IPS DF 19.7 (cell line): ENCODE data around the gene SMIM29.

ENCODE experiments used
- DNase-seq: peaks from one replicate; pipeline ENCODE4 v3.0.0-alpha.2; 2013; ENCODE audit warnings: low read depth, low spot score

The SMIM29 gene

DNA sequence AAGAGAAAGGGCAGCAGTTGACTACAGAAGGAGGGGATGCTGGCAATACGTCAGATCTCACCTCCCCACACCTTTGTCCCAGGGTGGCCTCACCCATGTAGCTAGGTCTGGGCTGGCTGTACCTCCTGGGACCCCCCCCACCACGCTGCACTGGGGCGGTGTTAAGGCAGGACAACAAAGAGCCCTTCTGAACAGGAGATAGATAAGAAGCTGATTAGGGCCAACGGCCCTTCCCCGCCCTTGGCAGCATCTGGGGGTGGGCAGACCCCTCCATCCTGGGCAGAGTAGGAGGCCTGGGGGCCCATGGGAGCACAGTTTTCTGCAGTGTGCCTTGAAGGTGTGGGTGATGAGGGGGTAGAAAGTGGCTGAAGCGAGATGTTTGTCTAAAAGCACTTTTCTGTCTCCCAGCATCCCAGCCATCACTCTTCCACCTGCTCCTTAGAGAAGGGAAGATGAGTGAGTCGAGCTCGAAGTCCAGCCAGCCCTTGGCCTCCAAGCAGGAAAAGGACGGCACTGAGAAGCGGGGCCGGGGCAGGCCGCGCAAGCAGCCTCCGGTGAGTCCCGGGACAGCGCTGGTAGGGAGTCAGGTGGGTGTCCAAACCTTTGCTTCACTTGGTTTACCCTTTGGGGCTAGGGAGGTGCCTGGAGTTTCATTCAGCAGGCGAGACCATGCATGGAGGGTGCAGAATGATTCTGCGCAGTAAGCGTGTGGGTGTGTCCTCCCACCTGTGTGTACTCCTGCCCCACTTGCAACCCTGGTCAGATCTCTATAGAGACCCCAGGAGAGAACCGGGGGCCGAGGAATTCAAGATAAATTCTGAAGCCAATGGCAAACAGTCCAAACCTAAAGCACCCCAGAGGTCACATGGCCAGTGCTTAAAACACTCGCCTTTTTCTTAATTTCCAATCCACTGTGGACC lies 8.2 kb downstream of the SMIM29 start:
- no peak for DNase-seq

GRCh38 chr6:34239893-34240292 lies 8.9 kb downstream of the SMIM29 start:
- no peak for DNase-seq

GRCh38 chr6:34239500-34239825 lies 9.3 kb downstream of the SMIM29 start:
- DNase-seq, result no peak

GRCh38 chr6:34238585-34239499 lies 10.0 kb downstream of the SMIM29 start:
- no peak for DNase-seq

DNA sequence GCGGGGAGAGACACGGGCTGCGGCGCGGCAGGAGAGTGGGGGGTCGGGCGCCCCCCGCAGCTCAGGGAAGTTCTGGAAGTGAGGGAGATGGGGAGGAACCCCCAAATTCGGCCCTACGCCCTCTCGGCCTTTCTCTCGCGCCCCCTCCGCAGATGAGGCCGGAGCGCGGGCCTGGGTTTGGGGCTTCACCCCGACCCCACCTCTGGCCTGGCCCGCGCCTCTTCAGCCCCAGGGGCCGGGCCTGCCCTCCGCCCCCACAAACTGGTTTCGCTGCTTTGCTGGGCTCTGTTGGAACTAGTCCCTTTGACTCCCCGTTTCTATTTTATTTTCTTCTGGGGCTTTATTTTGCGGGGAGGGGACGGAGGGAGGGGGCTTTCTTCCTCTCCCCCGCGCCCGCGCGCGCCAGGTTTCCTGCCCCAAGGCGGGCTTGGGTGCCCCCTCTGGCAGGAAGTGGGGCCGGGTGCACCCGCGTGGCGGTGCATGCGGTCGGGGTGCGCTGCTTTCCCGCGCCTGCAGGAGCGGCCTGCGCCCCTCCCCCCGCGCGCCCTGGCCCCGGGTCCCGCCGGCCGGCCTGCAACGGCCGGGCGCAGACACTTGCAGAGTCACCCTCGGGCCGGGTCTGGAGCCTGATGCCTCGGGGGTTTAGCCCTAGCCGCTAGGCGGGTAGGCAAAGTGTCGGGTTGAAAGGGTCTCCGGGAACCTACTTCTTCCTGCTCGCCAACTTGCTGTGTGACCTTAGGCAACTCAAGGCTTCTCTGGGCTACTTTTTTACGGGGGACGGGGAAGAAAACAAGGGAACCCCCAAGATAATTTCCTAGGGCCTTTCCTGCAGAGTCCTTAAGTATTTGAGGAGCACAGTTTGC lies 10.9 kb downstream of the SMIM29 start:
- DNase-seq, result no peak

DNA sequence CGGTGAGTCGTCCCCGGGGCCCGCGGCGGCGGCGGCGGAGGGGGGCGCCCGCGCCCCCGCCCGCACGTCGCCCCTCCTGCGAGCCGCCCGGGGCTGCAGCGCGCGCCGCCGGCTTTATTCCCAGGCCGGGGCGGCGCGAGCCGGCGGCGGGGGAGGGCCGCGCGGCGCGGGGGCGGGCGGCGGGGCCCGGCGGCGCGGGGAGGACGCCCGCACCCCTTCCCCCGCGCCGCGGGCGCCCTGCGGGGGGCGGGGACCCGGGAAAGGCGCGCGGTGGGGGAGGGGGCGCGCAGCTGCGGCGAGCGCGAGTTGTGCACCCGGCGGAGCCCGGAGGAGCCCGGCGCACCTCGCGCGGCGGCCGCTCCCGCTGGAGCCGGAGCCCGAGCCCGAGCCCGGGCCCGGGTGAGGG lies 11.5 kb downstream of the SMIM29 start:
- DNase-seq, result no peak

- DNase-seq, result no peak
Observed at GRCh38 chr6:34236443-34237315, 12.1 kb downstream of the SMIM29 start, which contains the start of gene HMGA1. Gene HMGA1 (plus strand): TSS chr6:34236873. CDS start chr6:34240781, 3,908 bp downstream.

DNA sequence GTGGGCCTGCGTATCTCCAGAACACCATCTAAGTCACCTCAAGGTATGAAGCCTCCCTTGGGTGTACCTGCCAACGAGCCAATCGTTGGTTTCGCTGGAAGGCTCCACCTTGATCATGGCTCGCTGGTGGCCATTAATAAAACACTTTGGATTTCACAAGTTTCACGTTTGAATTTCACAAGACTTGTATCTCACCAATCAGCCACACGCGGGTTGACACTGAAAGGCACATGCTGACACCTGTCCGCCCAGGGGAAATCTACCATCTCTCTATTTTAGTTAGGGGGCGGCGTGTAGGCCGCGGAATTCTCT lies 12.7 kb downstream of the SMIM29 start:
- DNase-seq, result no peak

GRCh38 chr6:34235307-34236130 lies 13.3 kb downstream of the SMIM29 start:
- peak; percentile 90 for DNase-seq

DNA sequence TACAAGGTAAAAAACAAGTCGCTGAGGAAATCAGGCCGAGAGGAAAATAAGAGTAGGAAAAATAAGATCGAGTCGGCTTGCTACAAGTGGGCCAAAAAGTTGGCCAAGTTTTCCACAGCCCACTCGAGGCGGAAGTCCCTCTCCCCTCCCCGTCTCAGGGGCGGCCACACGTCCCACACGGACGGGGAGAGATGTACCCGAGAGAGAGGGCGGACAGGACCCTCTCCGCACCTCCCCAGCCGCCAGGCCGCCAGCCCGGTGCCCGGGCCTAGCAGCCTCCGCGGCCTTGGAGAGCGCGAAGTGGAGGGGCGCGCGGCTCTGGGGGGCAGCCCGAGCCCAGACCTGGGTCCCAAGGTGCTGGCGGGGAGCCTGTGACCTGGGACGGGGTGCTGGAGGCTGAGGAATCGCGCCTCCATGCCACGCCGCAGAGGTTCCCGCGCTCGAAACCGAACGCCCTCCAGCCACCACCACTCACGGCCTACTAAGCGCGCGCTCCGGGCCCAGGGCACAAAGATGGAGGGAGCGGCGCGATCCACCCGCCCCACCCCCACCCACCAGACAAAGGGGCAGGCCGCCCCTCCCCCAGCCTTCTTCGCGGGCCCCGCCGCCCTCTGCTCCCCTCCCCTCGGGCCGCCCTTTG lies 14.0 kb downstream of the SMIM29 start:
- no peak for DNase-seq

DNA sequence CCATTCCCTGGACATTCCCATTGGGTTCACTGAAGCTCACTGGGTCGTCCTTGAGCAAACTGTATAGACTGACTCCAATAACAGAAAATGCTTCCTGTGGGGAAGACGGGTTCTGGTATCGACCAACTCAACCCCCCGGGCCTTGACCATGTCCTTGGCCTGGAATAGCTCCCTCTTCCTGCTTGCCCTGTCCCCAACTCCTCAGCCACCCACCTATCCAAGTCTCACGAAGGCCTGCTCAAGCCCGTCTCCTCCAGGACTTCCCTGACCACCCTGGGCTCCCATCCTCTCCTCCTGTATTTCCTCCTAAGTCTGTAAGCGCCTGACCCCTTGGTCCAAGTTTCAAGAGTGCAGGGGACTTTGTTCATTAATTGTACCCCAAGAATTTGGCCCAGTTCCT lies 14.9 kb downstream of the SMIM29 start:
- DNase-seq, result no peak

GRCh38 chr6:34232901-34233300 lies 15.9 kb downstream of the SMIM29 start:
- DNase-seq, result no peak

DNA sequence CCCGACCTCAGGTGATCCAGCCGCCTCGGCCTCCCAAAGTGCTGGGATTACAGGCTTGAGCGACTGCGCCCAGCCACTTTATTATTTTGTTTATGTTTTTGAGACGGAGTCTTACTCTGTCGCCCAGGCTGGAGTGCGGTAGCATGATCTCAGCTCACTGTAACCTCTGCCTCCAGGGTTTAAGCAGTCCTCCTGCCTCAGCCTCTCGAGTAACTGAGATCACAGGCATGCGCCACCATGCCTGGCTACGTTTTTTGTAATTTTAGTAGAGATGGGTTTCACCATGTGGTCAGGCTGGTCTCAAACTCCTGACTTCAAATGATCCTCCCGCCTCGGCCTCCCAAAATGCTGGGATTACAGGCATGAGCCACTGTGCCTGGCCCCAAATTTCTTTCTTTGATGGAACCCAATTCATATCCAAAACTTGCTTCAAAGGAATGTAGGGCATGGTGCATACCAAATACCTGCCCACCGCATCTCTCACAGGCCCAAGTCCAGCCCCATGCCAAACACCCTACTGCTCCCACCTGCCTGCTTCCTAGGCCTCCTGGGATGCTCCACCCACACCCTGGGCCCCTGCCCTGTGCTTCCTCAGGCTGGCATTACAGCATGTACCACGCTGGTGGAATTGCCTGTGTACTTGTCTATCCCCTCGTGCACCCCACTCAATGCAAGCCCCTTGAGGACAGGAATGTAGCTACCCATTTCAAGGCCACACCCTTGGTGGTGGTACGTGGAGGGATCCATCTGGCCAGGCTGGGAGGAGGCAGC lies 17.1 kb downstream of the SMIM29 start:
- DNase-seq, result no peak

- no peak for DNase-seq
Observed at GRCh38 chr6:34230653-34231371, 18.0 kb downstream of the SMIM29 start.

- DNase-seq, result no peak
Observed at GRCh38 chr6:34229877-34230276, 18.9 kb downstream of the SMIM29 start.

DNA sequence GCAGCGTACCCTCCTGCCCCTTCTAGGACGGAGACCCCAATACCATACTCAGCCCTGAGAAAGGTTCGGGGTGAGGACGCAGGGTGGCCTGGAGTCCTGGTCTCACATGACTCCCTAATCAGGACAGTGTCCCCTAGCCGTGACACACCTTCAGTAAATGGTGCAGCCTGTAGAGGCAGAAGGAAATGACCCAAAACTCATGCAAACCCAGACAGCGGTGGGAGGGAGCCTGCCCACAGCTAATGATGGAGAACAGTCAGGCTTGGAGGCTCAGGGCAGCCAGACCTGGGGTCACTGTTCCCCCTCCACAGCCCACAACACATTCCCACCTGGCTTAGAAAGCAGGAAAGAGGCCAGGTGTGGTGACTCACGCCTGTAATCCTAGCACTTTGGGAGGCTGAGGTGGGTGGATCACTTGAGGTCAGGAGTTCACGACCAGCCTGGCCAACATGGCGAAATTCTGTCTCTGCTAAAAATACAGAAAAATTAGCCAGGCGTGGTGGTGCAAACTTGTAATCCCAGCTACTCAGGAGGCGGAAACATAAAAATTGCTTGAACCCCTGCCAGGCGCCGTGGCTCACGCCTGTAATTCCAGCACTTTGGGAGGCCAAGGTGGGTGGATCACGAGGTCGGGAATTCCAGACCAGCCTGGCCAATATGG lies 20.9 kb downstream of the SMIM29 start:
- DNase-seq, result no peak
